ENCODE data around the gene PCGF5. TPM values are rescaled to one million over a fixed set of nuclear protein-coding genes. Genes with fewer than 3 reads are reported as not detected.

Gene PCGF5
- total and polyA plus RNA-seq, 9 donors = 13.2 to 22.5 (median 17.5) TPM

- no peak for DNase-seq
- Histone ChIP-seq H3K4me3 (ENCODE audit: low read length) (no peak overlapping the region), H3K36me3 (ENCODE audit: control insufficient read depth, insufficient read depth, low read length) (peaks cover 6% of the 10 kb centered on the region), H3K27ac (ENCODE audit: low read length) (no peak overlapping the region), H3K27me3 (ENCODE audit: control insufficient read depth, insufficient read depth, low read length) (no peaks in the 10 kb centered on the region), H3K9me3 (replicated peaks; ENCODE audit: control insufficient read depth, low read depth, low read length) (no peaks in the 10 kb centered on the region), H3K4me1 (ENCODE audit: control insufficient read depth, insufficient read depth, low read length) (no peaks in the 10 kb centered on the region)
- 50% methylated on average over 1 of the region's 1 CpG for WGBS (ENCODE audit: insufficient coverage)
Measured at GRCh38 chr10:91227576-91227975, 7.1 kb downstream of the PCGF5 start.

- H3K9me3 ChIP-seq (replicated peaks; ENCODE audit: control insufficient read depth, low read depth, low read length) = no peaks in the 10 kb centered on the region
- no peak overlapping the region for H3K4me3 ChIP-seq (ENCODE audit: low read length)
- no peak for DNase-seq
- H3K27ac ChIP-seq (ENCODE audit: low read length) = no peak overlapping the region
- no peaks in the 10 kb centered on the region for H3K4me1 ChIP-seq (ENCODE audit: control insufficient read depth, insufficient read depth, low read length)
- H3K27me3 ChIP-seq (ENCODE audit: control insufficient read depth, insufficient read depth, low read length) = no peaks in the 10 kb centered on the region
- H3K36me3 ChIP-seq (ENCODE audit: control insufficient read depth, insufficient read depth, low read length) = peaks cover 4% of the 10 kb centered on the region
- no CpG with 5 or more reads among the region's 1 CpG for WGBS (ENCODE audit: insufficient coverage)
Measured at GRCh38 chr10:91229683-91230082, 9.2 kb downstream of the PCGF5 start.

GRCh38 chr10:91238191-91238590 lies 17.7 kb downstream of the PCGF5 start:
- DNase-seq = no peak
- no peaks in the 10 kb centered on the region for H3K4me1 ChIP-seq (ENCODE audit: control insufficient read depth, insufficient read depth, low read length)
- no peak overlapping the region for H3K4me3 ChIP-seq (ENCODE audit: low read length)
- 67% methylated on average over 1 of the region's 1 CpG for WGBS (ENCODE audit: insufficient coverage)
- no peaks in the 10 kb centered on the region for H3K9me3 ChIP-seq (replicated peaks; ENCODE audit: control insufficient read depth, low read depth, low read length)
- no peak overlapping the region for H3K27ac ChIP-seq (ENCODE audit: low read length)
- H3K36me3 ChIP-seq (ENCODE audit: control insufficient read depth, insufficient read depth, low read length) = no peaks in the 10 kb centered on the region
- H3K27me3 ChIP-seq (ENCODE audit: control insufficient read depth, insufficient read depth, low read length) = no peaks in the 10 kb centered on the region

DNA sequence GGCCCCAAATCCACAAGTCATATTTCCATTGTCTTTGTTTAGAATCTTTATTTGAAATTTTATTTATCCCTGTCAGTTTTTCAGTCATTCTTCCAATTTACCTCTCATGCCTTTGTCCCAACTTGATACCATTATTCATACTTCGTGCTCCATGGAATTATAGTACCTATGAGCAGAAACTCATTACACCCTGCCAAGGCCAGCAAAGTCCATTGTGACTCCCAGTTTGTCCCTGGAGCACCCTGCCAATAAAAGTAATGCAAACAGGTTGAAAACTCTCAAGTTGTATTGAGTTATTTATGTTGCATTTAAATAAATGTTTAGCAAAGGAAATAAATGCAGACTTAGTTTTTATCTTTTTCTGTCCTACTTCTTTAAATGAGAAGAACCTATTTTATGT lies 19.3 kb downstream of the PCGF5 start:
- no peak for DNase-seq
- Histone ChIP-seq H3K27ac (ENCODE audit: low read length) (no peak overlapping the region), H3K27me3 (ENCODE audit: control insufficient read depth, insufficient read depth, low read length) (no peaks in the 10 kb centered on the region), H3K36me3 (ENCODE audit: control insufficient read depth, insufficient read depth, low read length) (no peaks in the 10 kb centered on the region), H3K4me1 (ENCODE audit: control insufficient read depth, insufficient read depth, low read length) (no peaks in the 10 kb centered on the region), H3K9me3 (replicated peaks; ENCODE audit: control insufficient read depth, low read depth, low read length) (no peaks in the 10 kb centered on the region), H3K4me3 (ENCODE audit: low read length) (no peak overlapping the region)
- WGBS (ENCODE audit: insufficient coverage) = 67% methylated on average over 1 of the region's 1 CpG

- Histone ChIP-seq H3K36me3 (ENCODE audit: control insufficient read depth, insufficient read depth, low read length) (no peaks in the 10 kb centered on the region), H3K9me3 (replicated peaks; ENCODE audit: control insufficient read depth, low read depth, low read length) (no peaks in the 10 kb centered on the region), H3K4me3 (ENCODE audit: low read length) (no peak overlapping the region), H3K4me1 (ENCODE audit: control insufficient read depth, insufficient read depth, low read length) (no peaks in the 10 kb centered on the region), H3K27me3 (ENCODE audit: control insufficient read depth, insufficient read depth, low read length) (no peaks in the 10 kb centered on the region), H3K27ac (ENCODE audit: low read length) (no peak overlapping the region)
- no peak for DNase-seq
- WGBS (ENCODE audit: insufficient coverage) = 88% methylated on average over 1 of the region's 2 CpGs
Measured at GRCh38 chr10:91242940-91243339, 22.5 kb downstream of the PCGF5 start.

- no peaks in the 10 kb centered on the region for H3K4me1 ChIP-seq (ENCODE audit: control insufficient read depth, insufficient read depth, low read length)
- H3K27ac ChIP-seq (ENCODE audit: low read length) = no peak overlapping the region
- H3K9me3 ChIP-seq (replicated peaks; ENCODE audit: control insufficient read depth, low read depth, low read length) = no peaks in the 10 kb centered on the region
- H3K4me3 ChIP-seq (ENCODE audit: low read length) = no peak overlapping the region
- DNase-seq = no peak
- H3K27me3 ChIP-seq (ENCODE audit: control insufficient read depth, insufficient read depth, low read length) = no peaks in the 10 kb centered on the region
- H3K36me3 ChIP-seq (ENCODE audit: control insufficient read depth, insufficient read depth, low read length) = no peaks in the 10 kb centered on the region
- WGBS (ENCODE audit: insufficient coverage) = 0% methylated on average over 1 of the region's 1 CpG
Measured at GRCh38 chr10:91247360-91248111, 27.1 kb downstream of the PCGF5 start.

- DNase-seq = no peak
- peaks cover 7% of the 10 kb centered on the region for H3K36me3 ChIP-seq (ENCODE audit: control insufficient read depth, insufficient read depth, low read length)
- no peak overlapping the region for H3K4me3 ChIP-seq (ENCODE audit: low read length)
- H3K27me3 ChIP-seq (ENCODE audit: control insufficient read depth, insufficient read depth, low read length) = no peaks in the 10 kb centered on the region
- H3K9me3 ChIP-seq (replicated peaks; ENCODE audit: control insufficient read depth, low read depth, low read length) = no peaks in the 10 kb centered on the region
- no CpG with 5 or more reads among the region's 3 CpGs for WGBS (ENCODE audit: insufficient coverage)
- H3K27ac ChIP-seq (ENCODE audit: low read length) = no peak overlapping the region
- no peaks in the 10 kb centered on the region for H3K4me1 ChIP-seq (ENCODE audit: control insufficient read depth, insufficient read depth, low read length)
Measured at GRCh38 chr10:91249700-91250099, 29.2 kb downstream of the PCGF5 start.

DNA sequence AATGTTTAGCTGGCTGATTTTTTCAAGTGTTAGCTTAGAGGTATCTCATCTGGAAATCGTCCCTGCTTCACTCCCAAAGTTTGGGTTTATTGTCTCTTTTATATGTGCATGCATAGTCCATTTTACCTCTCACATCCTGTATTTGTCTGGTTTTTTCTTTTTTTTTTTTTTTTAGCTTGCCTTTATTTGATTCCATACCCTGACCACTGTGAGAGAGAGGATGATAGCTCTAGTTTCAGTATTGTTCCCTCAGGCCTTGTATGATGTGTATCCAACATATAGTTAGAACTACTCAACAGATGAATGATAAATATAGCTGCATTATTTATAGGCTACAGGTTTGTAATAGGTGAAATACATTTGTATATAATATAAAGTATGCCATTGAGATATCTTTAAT lies 29.9 kb downstream of the PCGF5 start:
- no CpG with 5 or more reads among the region's 1 CpG for WGBS (ENCODE audit: insufficient coverage)
- Histone ChIP-seq H3K36me3 (ENCODE audit: control insufficient read depth, insufficient read depth, low read length) (peaks cover 14% of the 10 kb centered on the region), H3K4me1 (ENCODE audit: control insufficient read depth, insufficient read depth, low read length) (no peaks in the 10 kb centered on the region), H3K9me3 (replicated peaks; ENCODE audit: control insufficient read depth, low read depth, low read length) (peaks cover 6% of the 10 kb centered on the region), H3K27ac (ENCODE audit: low read length) (no peak overlapping the region), H3K4me3 (ENCODE audit: low read length) (no peak overlapping the region), H3K27me3 (ENCODE audit: control insufficient read depth, insufficient read depth, low read length) (no peaks in the 10 kb centered on the region)
- no peak for DNase-seq

DNA sequence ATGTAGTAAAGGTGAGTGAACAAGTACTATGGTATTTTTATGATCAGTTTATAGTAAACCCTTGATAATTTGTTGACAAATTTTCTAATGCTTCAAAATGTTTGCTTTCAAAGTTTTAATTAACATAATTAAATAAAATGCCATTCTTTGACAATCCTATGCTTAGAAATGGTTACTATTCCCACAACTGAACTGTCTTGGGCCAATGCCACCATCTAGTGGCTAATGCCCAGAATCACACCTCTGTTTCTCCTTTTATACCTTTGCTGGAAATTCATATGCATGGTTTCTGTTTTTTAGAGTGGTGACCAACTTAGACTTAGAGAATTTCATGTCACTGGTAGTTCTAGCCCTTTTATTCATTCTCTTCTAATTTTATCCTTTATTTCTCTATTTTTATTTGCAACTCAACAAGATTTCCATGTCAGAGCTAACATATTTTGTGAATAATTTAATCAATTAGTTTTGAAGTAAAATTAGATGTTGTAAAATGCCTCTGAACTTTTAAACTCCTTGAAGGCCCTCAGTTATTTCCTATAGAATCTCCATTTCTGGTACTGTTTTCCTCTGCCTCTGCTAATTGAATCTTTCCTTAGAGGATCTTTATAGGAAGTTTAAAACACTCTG lies 31.1 kb downstream of the PCGF5 start:
- Histone ChIP-seq H3K4me3 (ENCODE audit: low read length) (no peak overlapping the region), H3K36me3 (ENCODE audit: control insufficient read depth, insufficient read depth, low read length) (peaks cover 14% of the 10 kb centered on the region), H3K4me1 (ENCODE audit: control insufficient read depth, insufficient read depth, low read length) (no peaks in the 10 kb centered on the region), H3K27ac (ENCODE audit: low read length) (no peak overlapping the region), H3K27me3 (ENCODE audit: control insufficient read depth, insufficient read depth, low read length) (no peaks in the 10 kb centered on the region), H3K9me3 (replicated peaks; ENCODE audit: control insufficient read depth, low read depth, low read length) (peaks cover 7% of the 10 kb centered on the region)
- DNase-seq = peak; percentile 75

DNA sequence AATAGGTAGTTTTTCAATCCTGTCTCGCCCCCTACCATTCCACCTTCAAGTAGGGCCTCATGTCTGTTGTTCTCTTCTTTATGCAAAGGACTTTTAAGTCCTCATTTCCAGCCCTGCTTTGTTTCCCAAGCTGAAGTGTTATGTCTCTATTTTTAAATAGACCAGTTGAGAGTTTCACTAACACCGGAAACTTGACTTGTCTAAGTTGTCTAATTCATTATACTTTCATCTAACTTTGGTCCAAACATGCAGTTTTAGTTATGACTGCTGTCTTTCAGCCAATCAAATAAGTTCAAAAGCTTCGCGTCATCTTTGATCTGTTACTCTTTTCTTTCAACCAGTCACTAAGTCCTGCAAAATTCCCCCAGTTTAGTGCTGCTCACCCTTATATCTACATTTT lies 32.8 kb downstream of the PCGF5 start:
- no CpG with 5 or more reads among the region's 4 CpGs for WGBS (ENCODE audit: insufficient coverage)
- no peaks in the 10 kb centered on the region for H3K4me1 ChIP-seq (ENCODE audit: control insufficient read depth, insufficient read depth, low read length)
- H3K4me3 ChIP-seq (ENCODE audit: low read length) = no peak overlapping the region
- H3K36me3 ChIP-seq (ENCODE audit: control insufficient read depth, insufficient read depth, low read length) = peaks cover 14% of the 10 kb centered on the region
- H3K9me3 ChIP-seq (replicated peaks; ENCODE audit: control insufficient read depth, low read depth, low read length) = peaks cover 7% of the 10 kb centered on the region
- H3K27ac ChIP-seq (ENCODE audit: low read length) = no peak overlapping the region
- no peaks in the 10 kb centered on the region for H3K27me3 ChIP-seq (ENCODE audit: control insufficient read depth, insufficient read depth, low read length)
- DNase-seq = no peak

All from muscle of leg (tissue), 11 donors.